ENCODE results near the gene ANKRD44.

ANKRD44 gene

DNA sequence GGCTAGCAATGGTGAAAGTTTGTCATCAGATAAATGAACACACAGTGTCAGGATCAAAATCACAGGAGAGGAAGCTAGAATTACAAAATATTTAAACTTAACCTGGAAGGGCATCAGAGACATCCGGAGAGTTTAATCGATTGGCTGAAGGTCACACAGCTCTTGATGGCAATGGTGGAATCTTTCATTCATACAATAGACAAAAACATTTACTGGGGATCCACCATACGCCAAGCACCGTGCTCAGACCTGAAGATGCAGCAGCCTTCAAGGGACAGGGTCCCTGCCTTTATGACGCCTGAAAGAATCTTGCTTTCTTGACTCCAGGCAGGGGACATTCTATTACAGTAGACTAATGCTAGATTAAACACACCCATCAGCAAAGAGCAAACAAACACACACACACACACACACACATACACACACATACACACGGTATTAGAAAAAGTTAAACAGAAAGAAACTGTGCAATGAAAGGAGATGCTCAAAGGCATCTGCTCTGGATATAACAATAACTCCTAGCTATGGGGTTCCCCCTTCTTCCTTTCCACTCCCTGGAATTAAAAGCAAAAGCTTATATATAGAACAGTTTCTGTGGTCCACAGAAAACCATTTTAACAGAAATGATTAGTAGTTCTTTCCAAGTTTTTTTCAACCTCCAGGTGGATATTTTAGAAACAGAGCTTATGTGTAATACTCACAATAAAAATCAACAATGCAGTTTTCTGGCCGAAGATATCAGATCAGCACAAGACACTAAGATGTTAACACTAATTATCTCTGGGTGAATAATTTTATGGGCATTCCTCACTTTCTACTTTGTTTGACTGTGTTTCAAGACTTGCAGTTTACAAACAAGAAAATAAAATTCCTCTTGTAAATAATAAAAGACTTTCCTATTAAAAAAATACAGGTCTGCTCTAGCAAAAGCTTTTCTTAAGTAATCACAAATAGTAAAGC lies 151.7 kb downstream of the ANKRD44 start:
- Histone ChIP-seq H3K27ac (peak overlapping the region; percentile 74 to 82), H3K4me3 (peak overlapping the region; percentile 23)
- no peak for DNase-seq (ENCODE audit: low spot score)
- TF ChIP-seq, protein P1, sequence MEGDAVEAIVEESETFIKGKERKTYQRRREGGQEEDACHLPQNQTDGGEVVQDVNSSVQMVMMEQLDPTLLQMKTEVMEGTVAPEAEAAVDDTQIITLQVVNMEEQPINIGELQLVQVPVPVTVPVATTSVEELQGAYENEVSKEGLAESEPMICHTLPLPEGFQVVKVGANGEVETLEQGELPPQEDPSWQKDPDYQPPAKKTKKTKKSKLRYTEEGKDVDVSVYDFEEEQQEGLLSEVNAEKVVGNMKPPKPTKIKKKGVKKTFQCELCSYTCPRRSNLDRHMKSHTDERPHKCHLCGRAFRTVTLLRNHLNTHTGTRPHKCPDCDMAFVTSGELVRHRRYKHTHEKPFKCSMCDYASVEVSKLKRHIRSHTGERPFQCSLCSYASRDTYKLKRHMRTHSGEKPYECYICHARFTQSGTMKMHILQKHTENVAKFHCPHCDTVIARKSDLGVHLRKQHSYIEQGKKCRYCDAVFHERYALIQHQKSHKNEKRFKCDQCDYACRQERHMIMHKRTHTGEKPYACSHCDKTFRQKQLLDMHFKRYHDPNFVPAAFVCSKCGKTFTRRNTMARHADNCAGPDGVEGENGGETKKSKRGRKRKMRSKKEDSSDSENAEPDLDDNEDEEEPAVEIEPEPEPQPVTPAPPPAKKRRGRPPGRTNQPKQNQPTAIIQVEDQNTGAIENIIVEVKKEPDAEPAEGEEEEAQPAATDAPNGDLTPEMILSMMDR (IDR thresholded peaks at IDR 0.05) = no peak

- DNase-seq (ENCODE audit: low spot score) = no peak
- TF ChIP-seq, protein P1 (IDR thresholded peaks at IDR 0.05) = no peak
- peak overlapping the region; percentile 23 for H3K4me3 ChIP-seq
- peak overlapping the region; percentile 74 to 82 for H3K27ac ChIP-seq
Measured at GRCh38 chr2:197157879-197158537, 152.6 kb downstream of the ANKRD44 start.

DNA sequence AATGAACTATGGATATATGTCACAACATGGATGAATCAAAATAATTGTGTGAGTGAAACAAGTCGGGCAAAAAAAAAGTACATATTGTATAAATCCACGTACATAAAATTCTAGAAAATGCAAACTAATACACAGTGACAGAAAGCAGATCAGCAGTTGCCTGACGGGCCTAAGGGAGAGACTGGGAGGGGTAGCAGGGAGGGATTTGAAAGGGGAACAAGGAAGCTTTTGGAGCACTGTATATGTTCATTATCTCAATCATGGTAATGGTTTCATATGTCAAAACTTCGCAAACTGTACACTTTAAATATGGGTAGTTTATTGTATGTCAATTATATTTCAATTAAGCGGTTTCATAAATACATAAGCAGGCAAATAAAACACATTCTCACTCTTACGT lies 153.8 kb downstream of the ANKRD44 start:
- Histone ChIP-seq H3K4me3 (no peak overlapping the region), H3K27ac (peak overlapping the region; percentile 70 to 74)
- no peak for DNase-seq (ENCODE audit: low spot score)
- TF ChIP-seq, protein P1 (IDR thresholded peaks at IDR 0.05) = no peak

DNA sequence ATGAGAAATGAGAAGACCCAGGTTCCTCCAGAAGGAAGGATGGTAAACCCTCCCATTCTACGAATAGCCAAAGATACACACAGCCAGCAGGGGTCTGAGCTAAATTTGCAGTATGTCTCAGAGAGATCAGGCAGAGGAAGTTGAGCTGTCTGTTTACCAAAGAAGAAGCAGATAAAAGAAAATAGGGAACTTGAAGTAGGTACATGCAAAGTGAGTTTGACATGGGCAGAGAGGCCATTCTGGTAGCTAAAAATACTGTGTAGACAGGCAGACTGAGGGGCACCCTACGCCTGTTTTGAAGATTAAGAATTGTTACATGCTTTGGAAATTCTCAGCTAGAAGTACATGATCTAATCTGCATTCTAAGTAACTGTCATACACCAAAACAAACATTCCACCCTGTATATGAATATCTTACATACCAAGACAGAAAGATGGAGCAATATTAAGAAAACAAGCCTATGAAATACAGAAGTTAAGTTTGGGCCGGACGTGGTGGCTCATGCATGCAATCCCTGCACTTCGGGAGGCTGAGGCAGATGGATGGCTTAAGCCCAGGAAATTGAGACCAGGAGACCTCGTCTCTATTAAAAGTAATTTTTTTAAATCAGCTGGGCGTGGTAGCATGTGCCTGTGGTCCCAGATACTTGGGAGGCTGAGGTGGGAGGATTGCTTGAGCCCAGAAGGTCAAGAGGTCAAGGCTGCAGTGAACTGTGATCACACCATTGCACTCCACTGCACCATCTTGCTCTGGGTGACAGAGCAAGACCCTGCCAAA lies 157.9 kb downstream of the ANKRD44 start:
- peak overlapping the region in 1 of 2 donors; percentile 66 for H3K27ac ChIP-seq
- DNase-seq (ENCODE audit: low spot score) = no peak

DNA sequence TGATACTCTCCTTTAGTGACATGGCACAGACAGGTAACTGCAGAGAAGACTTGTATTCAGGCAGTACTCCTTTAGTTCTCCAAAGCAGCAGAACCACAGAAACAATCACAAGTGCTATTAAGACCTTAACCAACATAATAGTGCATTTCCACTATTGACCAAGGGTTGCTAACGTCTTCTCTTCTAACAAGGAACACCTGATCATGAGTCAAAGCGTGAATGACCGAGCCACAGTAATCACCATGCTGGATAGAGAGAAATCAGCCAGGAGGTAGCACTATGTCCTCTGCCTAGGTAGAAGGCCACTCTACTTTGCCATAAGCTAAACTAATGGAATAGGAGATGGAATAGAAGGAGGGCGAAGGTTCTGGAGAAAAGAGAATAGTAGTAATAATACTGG lies 161.0 kb downstream of the ANKRD44 start:
- H3K4me3 ChIP-seq = no peak overlapping the region
- no peak overlapping the region for H3K27ac ChIP-seq
- TF ChIP-seq, protein P1 (IDR thresholded peaks at IDR 0.05) = no peak
- DNase-seq (ENCODE audit: low spot score) = no peak

More for the DNA sequence above, 157.9 kb downstream of the ANKRD44 start:
- H3K4me3 ChIP-seq = no peak overlapping the region
- TF ChIP-seq, protein P1 (IDR thresholded peaks at IDR 0.05) = no peak

DNA sequence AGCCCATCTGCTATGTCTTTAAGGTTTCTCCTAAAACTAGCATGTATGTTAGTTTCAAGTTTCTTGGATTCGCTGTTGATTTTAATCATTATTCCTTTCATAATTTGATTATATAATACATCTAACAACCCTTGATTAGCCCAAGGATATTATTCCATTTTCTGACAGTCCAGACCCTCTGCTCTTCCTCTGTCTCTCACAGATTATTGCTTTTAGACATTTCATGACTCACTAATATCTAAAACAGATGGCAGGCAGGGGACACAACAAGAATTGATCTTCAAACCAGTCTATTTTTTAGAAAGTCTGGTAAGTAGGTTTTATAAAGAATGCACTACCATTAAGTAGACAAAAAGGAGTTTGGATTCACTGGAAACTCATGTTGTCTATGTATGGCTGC lies 162.2 kb downstream of the ANKRD44 start:
- Histone ChIP-seq H3K27ac (no peak overlapping the region), H3K4me3 (no peak overlapping the region)
- DNase-seq (ENCODE audit: low spot score) = no peak
- TF ChIP-seq, protein P1 (IDR thresholded peaks at IDR 0.05) = no peak

Data from coronary artery (tissue), 2 donors.